Gastroesophageal sphincter (tissue), 4 donors: Measurements from ENCODE around the gene ATP4B. TPM values are rescaled to one million over a fixed set of nuclear protein-coding genes. Genes with fewer than 3 reads are reported as not detected.

Experiments
- ATAC-seq: fragments of 150-250 bp; one replicate; pipeline ENCODE4 v1.9.1; 2016; ENCODE audit warnings: mild to moderate bottlenecking, moderate library complexity
- H3K27ac ChIP-seq, 4 donors: fragments of 200-600 bp; sonication (generic) in 3 of 4; 1 replicate in 3 of 4; 2 replicates in 1 of 4; pipeline ENCODE4 v1.5.1; 2016 to 2019
- H3K27me3 ChIP-seq: fragments of 200-600 bp; sonication (generic); one replicate; pipeline ENCODE4 v1.5.1; 2019
- H3K36me3 ChIP-seq, 2 donors: fragments of 200-600 bp; sonication (generic); one replicate each; pipeline ENCODE4 v1.5.1; 2019; ENCODE audit warnings: control low read depth in 1 of 2
- H3K4me1 ChIP-seq, 3 donors: fragments of 200-600 bp; sonication (generic); 1 replicate in 2 of 3; 2 replicates in 1 of 3; pipeline ENCODE4 v1.5.1; 2016 to 2019; ENCODE audit warnings: control low read depth in 2 of 3
- H3K4me3 ChIP-seq, 2 donors: fragments of 200-600 bp; sonication (generic); one replicate each; pipeline ENCODE4 v1.5.1; 2019; ENCODE audit warnings: mild to moderate bottlenecking in 1 of 2, moderate library complexity in 1 of 2
- H3K9me3 ChIP-seq, 3 donors: fragments of 200-600 bp; sonication (generic); one replicate each; pipeline ENCODE4 v1.5.1; 2017 to 2019; ENCODE audit warnings: control low read depth in 2 of 3
- CTCF ChIP-seq, 4 experiments: fragments of 200-600 bp in 2 of 4; fragments of 450-650 bp in 2 of 4; sonication (generic) in 1 of 4; IDR thresholded peaks; one replicate each; pipeline ENCODE4 v1.5.1; 2017 to 2019; ENCODE audit warnings: antibody characterized with exemption in 4 of 4, mild to moderate bottlenecking in 2 of 4, moderate library complexity in 2 of 4
- EP300 ChIP-seq: sonication (generic); formaldehyde crosslinking; IDR thresholded peaks from one replicate; pipeline ENCODE4 v1.6.1; 2017; ENCODE audit warnings: antibody characterized with exemption, mild to moderate bottlenecking
- POLR2A ChIP-seq, 2 donors: fragments of 450-650 bp; IDR thresholded peaks; one replicate each; pipeline ENCODE4 v1.6.1; 2017; ENCODE audit warnings: antibody characterized with exemption in 2 of 2, mild to moderate bottlenecking in 2 of 2, moderate library complexity in 1 of 2
- POLR2AphosphoS5 ChIP-seq: sonication (generic); formaldehyde crosslinking; IDR thresholded peaks from one replicate; pipeline ENCODE4 v1.6.1; 2017; ENCODE audit warnings: antibody characterized with exemption
- WGBS, 2 donors: methylation state at CpG; one replicate each; pipeline ENCODE4 v1.1.5; 2018; ENCODE audit warnings: low coverage in 1 of 2; 5-methylcytosine and 5-hydroxymethylcytosine counted together
- total RNA-seq, 4 donors: library from RNA; depleted of rRNA; stranded (reverse); fragments of >200 nt; gene quantifications; one replicate each; pipeline ENCODE4 v1.1.0, GENCODE V29; 2016

Gene ATP4B
- total RNA-seq, 4 donors from 2014 or later = not detected

- H3K9me3 ChIP-seq = peaks cover 0 to 16% (median 0%) of the 10 kb centered on the region in 3 donors
- H3K4me3 ChIP-seq = no peak overlapping the region
- H3K4me1 ChIP-seq = peaks cover 0 to 1% (median 0%) of the 10 kb centered on the region in 3 donors
- no peak for ATAC-seq
- H3K36me3 ChIP-seq = no peaks in the 10 kb centered on the region
- WGBS, 2 donors = 80 to 92% methylated on average over 2 to 5 of the region's 42 CpGs
- H3K27me3 ChIP-seq = no peaks in the 10 kb centered on the region
- H3K27ac ChIP-seq = no peak overlapping the region
- no peak for TF ChIP-seq POLR2AphosphoS5
- TF ChIP-seq CTCF (IDR thresholded peaks at IDR 0.05) = no peak
- no peak for TF ChIP-seq EP300
- no peak for TF ChIP-seq POLR2A (IDR thresholded peaks at IDR 0.05)
Measured at GRCh38 chr13:113656831-113657671, 947 bp downstream of the ATP4B start.

- ATAC-seq = no peak
- Histone ChIP-seq H3K9me3 (peaks cover 0 to 6% (median 0%) of the 10 kb centered on the region in 3 donors), H3K36me3 (no peaks in the 10 kb centered on the region), H3K27me3 (no peaks in the 10 kb centered on the region), H3K4me3 (no peak overlapping the region), H3K27ac (no peak overlapping the region), H3K4me1 (peaks cover 0 to 11% (median 0%) of the 10 kb centered on the region in 3 donors)
- TF ChIP-seq EP300 (no peak), CTCF (IDR thresholded peaks at IDR 0.05) (no peak), POLR2AphosphoS5 (no peak), POLR2A (IDR thresholded peaks at IDR 0.05) (no peak)
- 83% methylated on average over 7 of the region's 25 CpGs; no CpG with 5 or more reads in 1 of the 2 donors for WGBS, 2 donors
Measured at GRCh38 chr13:113656003-113656588, 1.9 kb downstream of the ATP4B start.

- H3K36me3 ChIP-seq = no peaks in the 10 kb centered on the region
- peaks cover 0 to 17% (median 0%) of the 10 kb centered on the region in 3 donors for H3K4me1 ChIP-seq
- 92% methylated on average over 4 of the region's 15 CpGs; no CpG with 5 or more reads in 1 of the 2 donors for WGBS, 2 donors
- TF ChIP-seq CTCF (IDR thresholded peaks at IDR 0.05) (no peak), EP300 (no peak), POLR2A (IDR thresholded peaks at IDR 0.05) (no peak), POLR2AphosphoS5 (no peak)
- H3K27me3 ChIP-seq = no peaks in the 10 kb centered on the region
- no peak overlapping the region for H3K4me3 ChIP-seq
- no peak overlapping the region for H3K27ac ChIP-seq
- ATAC-seq = no peak
- H3K9me3 ChIP-seq = peaks cover 0 to under 1% (median 0%) of the 10 kb centered on the region in 3 donors
Measured at GRCh38 chr13:113655346-113656002, 2.5 kb downstream of the ATP4B start.

GRCh38 chr13:113654591-113655345, 3.2 kb downstream of the ATP4B start:
- no peaks in the 10 kb centered on the region for H3K27me3 ChIP-seq
- H3K9me3 ChIP-seq = no peaks in the 10 kb centered on the region
- TF ChIP-seq EP300 = no peak
- no peak for TF ChIP-seq POLR2A (IDR thresholded peaks at IDR 0.05)
- no peak for TF ChIP-seq CTCF (IDR thresholded peaks at IDR 0.05)
- TF ChIP-seq POLR2AphosphoS5 = no peak
- H3K27ac ChIP-seq = no peak overlapping the region
- no peak for ATAC-seq
- WGBS, 2 donors = 67 to 91% methylated on average over 4 to 16 of the region's 39 CpGs
- H3K36me3 ChIP-seq = no peaks in the 10 kb centered on the region
- peaks cover 0 to 20% (median 0%) of the 10 kb centered on the region in 3 donors for H3K4me1 ChIP-seq
- no peak overlapping the region for H3K4me3 ChIP-seq
